Measurements from ENCODE around the gene ZNF530. TPM values are rescaled to one million over a fixed set of nuclear protein-coding genes. Genes with fewer than 3 reads are reported as not detected.

ZNF530 gene
- total and polyA plus RNA-seq, 2 donors (not counting 1 experiment from before 2014, with no cell fraction given), result 4.3 to 11.2 TPM

DNA sequence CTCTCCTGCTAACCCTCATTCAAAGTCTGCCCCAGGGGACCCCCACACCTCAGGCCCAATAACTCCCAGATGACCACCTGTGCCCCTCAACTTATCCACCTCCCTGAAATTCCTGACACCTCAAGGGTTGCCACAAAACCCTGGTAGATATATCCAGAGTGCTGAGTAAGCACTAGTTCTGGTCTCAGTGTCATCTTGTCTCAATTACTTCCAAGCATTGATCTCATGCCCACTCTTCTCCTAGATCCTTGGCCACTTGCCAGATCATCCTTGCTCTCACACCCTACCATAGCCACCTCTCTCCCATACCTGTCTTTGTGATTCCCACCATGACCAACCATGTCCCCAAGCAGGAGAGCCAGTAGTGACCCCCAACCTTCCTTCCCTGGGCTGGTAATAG is 23.0 kb upstream of the ZNF530 start:
- CTCF ChIA-PET, result interaction anchor here (1.3 kb wide), 1 partner anchor 16 kb away, joined by 4 read pairs; no protein-coding TSS in a partner anchor
- Histone ChIP-seq H4K20me1 (ENCODE audit: control insufficient read depth, insufficient read depth, low read length, poor library complexity, severe bottlenecking) (no peaks in the 10 kb centered on the region), H2AFZ (ENCODE audit: insufficient read depth, low read depth, low read length, poor library complexity, severe bottlenecking) (no peak overlapping the region), H3K4me3 (ENCODE audit: control extremely low read depth in 1 of 5, extremely low read depth in 1 of 5, insufficient read depth in 1 of 5, low read depth in 2 of 5, low read length in 4 of 5) (no peak overlapping the region), H3K9ac (ENCODE audit: low read length) (no peak overlapping the region), H3K4me2 (replicated peaks; ENCODE audit: low read depth, low read length, poor library complexity, severe bottlenecking) (no peak overlapping the region), H3K4me1 (ENCODE audit: control insufficient read depth in 2 of 2, insufficient read depth in 2 of 2, low read length in 2 of 2) (peaks cover 13 to 19% of the 10 kb centered on the region in 2 donors), H3K79me2 (ENCODE audit: control insufficient read depth, insufficient read depth, low read length) (peaks cover 19% of the 10 kb centered on the region), H3K27ac (ENCODE audit: low read length in 2 of 2) (no peak overlapping the region), H3K9me3 (ENCODE audit: control extremely low read depth in 1 of 3, control insufficient read depth in 2 of 3, insufficient read depth in 1 of 3, low read length in 2 of 3) (peaks cover 5 to 61% (median 46%) of the 10 kb centered on the region in 3 donors), H3K36me3 (replicated peaks in 1 of 2; ENCODE audit: control extremely low read depth in 1 of 2, control insufficient read depth in 1 of 2, extremely low read depth in 1 of 2, insufficient read depth in 2 of 2, low read length in 1 of 2) (peaks cover 21 to 46% of the 10 kb centered on the region in 2 experiments), H3K27me3 (replicated peaks in 1 of 4; ENCODE audit: control extremely low read depth in 1 of 4, control insufficient read depth in 3 of 4, insufficient read depth in 4 of 4, low read length in 3 of 4) (no peaks in the 10 kb centered on the region)
- H3K27me3 Mint-ChIP-seq, result no peaks in the 10 kb centered on the region
- no peak for ATAC-seq (ENCODE audit: low read depth)
- POLR2A ChIA-PET, result no interaction called here
- peak overlapping the region; percentile 6 for H3K27ac Mint-ChIP-seq
- intact Hi-C loops (cut with micrococcal nuclease), result no loop called here
- H3K9me3 Mint-ChIP-seq (ENCODE audit: insufficient read depth), result peaks cover 20% of the 10 kb centered on the region
- TF ChIP-seq EZH2 (IDR thresholded peaks at IDR 0.05; ENCODE audit: borderline replicate concordance, insufficient read depth, low read depth, low read length, poor library complexity, severe bottlenecking) (no peak), CTCF (IDR thresholded peaks at IDR 0.05) (no peak)
- DNase-seq, result no peak
- H3K4me1 Mint-ChIP-seq, result peaks cover 23% of the 10 kb centered on the region
- peak overlapping the region; percentile 61 for H3K4me3 Mint-ChIP-seq

GRCh38 chr19:57578487-57579205 is 21.0 kb upstream of the ZNF530 start, which contains the start of gene ZNF416:
Gene ZNF416, minus strand, starts transcription at chr19:57578911. Its CDS starts 207 bp downstream, at chr19:57578704.
- Histone ChIP-seq H4K20me1 (ENCODE audit: control insufficient read depth, insufficient read depth, low read length, poor library complexity, severe bottlenecking) (no peaks in the 10 kb centered on the region), H3K27ac (ENCODE audit: low read length in 2 of 2) (peak within 1 kb of the TSS; percentile 46 to 79), H3K36me3 (replicated peaks in 1 of 2; ENCODE audit: control extremely low read depth in 1 of 2, control insufficient read depth in 1 of 2, extremely low read depth in 1 of 2, insufficient read depth in 2 of 2, low read length in 1 of 2) (peaks cover 10 to 30% of the 10 kb centered on the region in 2 experiments), H3K4me1 (ENCODE audit: control insufficient read depth in 2 of 2, insufficient read depth in 2 of 2, low read length in 2 of 2) (peaks cover 19 to 27% of the 10 kb centered on the region in 2 donors), H3K9me3 (ENCODE audit: control extremely low read depth in 1 of 3, control insufficient read depth in 2 of 3, insufficient read depth in 1 of 3, low read length in 2 of 3) (peaks cover 2 to 60% (median 32%) of the 10 kb centered on the region in 3 donors), H3K27me3 (replicated peaks in 1 of 4; ENCODE audit: control extremely low read depth in 1 of 4, control insufficient read depth in 3 of 4, insufficient read depth in 4 of 4, low read length in 3 of 4) (no peaks in the 10 kb centered on the region), H3K4me3 (ENCODE audit: control extremely low read depth in 1 of 5, extremely low read depth in 1 of 5, insufficient read depth in 1 of 5, low read depth in 2 of 5, low read length in 4 of 5) (peak within 1 kb of the TSS; percentile 28 to 90 (median 72)), H2AFZ (ENCODE audit: insufficient read depth, low read depth, low read length, poor library complexity, severe bottlenecking) (peak within 1 kb of the TSS; percentile 85), H3K9ac (ENCODE audit: low read length) (peak within 1 kb of the TSS; percentile 82), H3K4me2 (replicated peaks; ENCODE audit: low read depth, low read length, poor library complexity, severe bottlenecking) (peak within 1 kb of the TSS; percentile 82), H3K79me2 (ENCODE audit: control insufficient read depth, insufficient read depth, low read length) (peaks cover 36% of the 10 kb centered on the region)
- intact Hi-C loops (cut with micrococcal nuclease), result loop anchor here (1.0 to 2.0 kb wide), 13 partner anchors 19 to 215 kb away; partner anchors contain the start of genes TRAPPC2B, ZNF134, ZNF17 and ZNF211
- Mint-ChIP-seq H3K4me1 (peaks cover 25% of the 10 kb centered on the region), H3K9me3 (ENCODE audit: insufficient read depth) (peaks cover 19% of the 10 kb centered on the region), H3K4me3 (peak within 1 kb of the TSS; percentile 86), H3K27me3 (no peaks in the 10 kb centered on the region), H3K27ac (peak within 1 kb of the TSS; percentile 94)
- under 1% methylated on average over 59 of the region's 62 CpGs for WGBS (ENCODE audit: insufficient coverage)
- TF ChIP-seq EZH2 (IDR thresholded peaks at IDR 0.05; ENCODE audit: borderline replicate concordance, insufficient read depth, low read depth, low read length, poor library complexity, severe bottlenecking) (no peak), CTCF (IDR thresholded peaks at IDR 0.05) (no peak)
- peak; percentile 89 for ATAC-seq (ENCODE audit: low read depth)
- ChIA-PET POLR2A (interaction anchor here (0.6 to 1.0 kb wide), 2 partner anchors 35 to 189 kb away, joined by 3 to 5 read pairs; partner anchors contain the start of gene ZNF134), CTCF (no interaction called here)
- peak; percentile 99 for DNase-seq
